DMS153 treated with DMSO at 0.1 percent for 48 hours (cell line): ENCODE results near the gene GPR157.
"Not testable (repeated sequence)": the region's sequence is repeated elsewhere in the genome, so short reads cannot be mapped to it uniquely, and the experiment has no call there.

ENCODE experiments used
- DNase-seq: peaks from one replicate; lab custom pipeline; 2025; ENCODE audit not compliant: unreplicated experiment; lab: John Stamatoyannopoulos, UW

The GPR157 gene, protein sequence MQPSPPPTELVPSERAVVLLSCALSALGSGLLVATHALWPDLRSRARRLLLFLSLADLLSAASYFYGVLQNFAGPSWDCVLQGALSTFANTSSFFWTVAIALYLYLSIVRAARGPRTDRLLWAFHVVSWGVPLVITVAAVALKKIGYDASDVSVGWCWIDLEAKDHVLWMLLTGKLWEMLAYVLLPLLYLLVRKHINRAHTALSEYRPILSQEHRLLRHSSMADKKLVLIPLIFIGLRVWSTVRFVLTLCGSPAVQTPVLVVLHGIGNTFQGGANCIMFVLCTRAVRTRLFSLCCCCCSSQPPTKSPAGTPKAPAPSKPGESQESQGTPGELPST

GRCh38 chr1:9128520-9129265, at the start of gene GPR157:
Gene GPR157, minus strand, starts transcription at chr1:9129102. Its CDS starts 75 bp downstream, at chr1:9129027.
- DNase-seq: peak; percentile 54

- DNase-seq: no peak
These were observed 45.9 kb upstream of the GPR157 start for GRCh38 chr1:9174762-9175161.

DNA sequence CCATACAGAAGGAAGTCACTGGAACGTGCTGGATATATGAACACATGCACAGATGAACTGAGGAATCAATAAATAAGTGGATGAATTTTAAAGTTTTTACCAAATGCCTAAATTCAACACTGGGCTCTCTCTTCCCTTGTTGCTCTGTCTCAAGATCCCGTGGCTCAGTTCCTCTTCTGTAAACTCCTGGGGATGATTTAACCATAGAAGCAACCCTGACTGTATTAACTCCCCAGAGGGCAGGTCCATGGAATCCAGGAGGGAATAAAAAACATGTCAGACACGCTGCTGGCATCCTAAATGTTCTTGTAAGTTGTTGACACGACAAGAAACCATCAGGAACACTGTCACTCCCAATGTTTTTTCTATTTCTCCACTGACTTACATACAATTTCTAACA, 45.3 kb upstream of the GPR157 start:
- DNase-seq: no peak

- no peak for DNase-seq
These were observed 40.8 kb upstream of the GPR157 start for GRCh38 chr1:9169601-9170137.

DNA sequence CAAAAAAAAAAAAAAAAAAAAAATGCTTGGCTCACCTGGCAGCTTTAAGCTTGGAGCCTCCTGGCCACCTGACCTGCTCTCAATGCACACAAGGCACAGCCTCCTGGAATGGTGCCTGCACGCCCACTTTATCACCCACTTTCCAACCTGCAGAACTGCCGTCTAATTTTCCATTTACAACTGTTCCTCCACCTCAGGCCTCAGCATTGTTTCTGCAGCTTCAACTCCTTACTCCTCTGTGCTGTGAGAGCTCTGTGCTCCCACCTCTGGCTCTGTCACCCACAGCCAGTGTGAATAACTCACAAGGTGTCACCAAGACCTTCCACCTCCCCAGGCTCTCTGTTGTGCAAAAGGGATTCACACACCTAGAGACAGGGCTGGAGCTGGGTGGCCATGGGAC, 38.7 kb upstream of the GPR157 start:
- DNase-seq: no peak

- DNase-seq: no peak
These were observed 37.7 kb upstream of the GPR157 start for GRCh38 chr1:9166289-9167235.

GRCh38 chr1:9165396-9165795, 36.5 kb upstream of the GPR157 start:
- DNase-seq: no peak

GRCh38 chr1:9164919-9165318, 36.0 kb upstream of the GPR157 start:
- no peak for DNase-seq

GRCh38 chr1:9164532-9164900, 35.6 kb upstream of the GPR157 start:
- no peak for DNase-seq

- no peak for DNase-seq
These were observed 33.1 kb upstream of the GPR157 start for GRCh38 chr1:9161963-9162362.

DNA sequence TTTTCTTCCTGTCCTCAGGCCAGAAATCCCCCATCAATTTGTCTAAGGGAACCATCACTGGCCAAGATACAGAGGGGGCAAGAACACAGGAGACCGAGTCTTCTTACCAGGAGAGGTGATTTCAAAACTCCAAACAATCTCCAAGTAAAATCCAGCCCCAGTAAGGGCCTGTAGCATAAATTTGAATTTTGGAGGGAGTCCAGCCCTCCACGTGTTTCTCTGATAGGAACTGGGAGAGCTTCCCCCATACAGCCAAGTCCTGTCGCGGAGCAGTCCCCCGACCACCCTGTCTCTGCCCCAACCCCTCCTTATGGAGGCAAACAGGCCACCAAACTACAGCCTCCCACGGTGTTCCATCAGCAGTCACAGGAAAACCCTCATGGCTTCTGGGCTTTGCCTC, 32.4 kb upstream of the GPR157 start:
- no peak for DNase-seq

GRCh38 chr1:9160079-9160717, 31.3 kb upstream of the GPR157 start:
- DNase-seq: no peak

GRCh38 chr1:9155879-9156278, 27.0 kb upstream of the GPR157 start:
- DNase-seq: no peak

DNA sequence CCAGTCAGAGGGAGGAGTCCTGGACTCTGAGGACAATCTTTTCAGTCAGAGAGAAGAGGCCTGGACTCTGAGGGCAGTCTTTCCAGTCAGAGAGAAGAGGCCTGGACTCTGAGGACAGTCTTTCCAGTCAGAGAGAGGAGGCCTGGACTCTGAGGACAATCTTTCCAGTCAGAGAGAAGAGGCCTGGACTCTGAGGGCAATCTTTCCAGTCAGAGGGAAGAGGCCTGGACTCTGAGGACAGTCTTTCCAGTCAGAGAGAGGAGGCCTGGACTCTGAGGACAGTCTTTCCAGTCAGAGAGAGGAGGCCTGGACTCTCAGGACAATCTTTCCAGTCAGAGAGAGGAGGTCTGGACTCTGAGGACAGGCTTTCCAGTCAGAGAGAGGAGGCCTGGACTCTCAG, 26.5 kb upstream of the GPR157 start:
- not testable (repeated sequence) for DNase-seq

DNA sequence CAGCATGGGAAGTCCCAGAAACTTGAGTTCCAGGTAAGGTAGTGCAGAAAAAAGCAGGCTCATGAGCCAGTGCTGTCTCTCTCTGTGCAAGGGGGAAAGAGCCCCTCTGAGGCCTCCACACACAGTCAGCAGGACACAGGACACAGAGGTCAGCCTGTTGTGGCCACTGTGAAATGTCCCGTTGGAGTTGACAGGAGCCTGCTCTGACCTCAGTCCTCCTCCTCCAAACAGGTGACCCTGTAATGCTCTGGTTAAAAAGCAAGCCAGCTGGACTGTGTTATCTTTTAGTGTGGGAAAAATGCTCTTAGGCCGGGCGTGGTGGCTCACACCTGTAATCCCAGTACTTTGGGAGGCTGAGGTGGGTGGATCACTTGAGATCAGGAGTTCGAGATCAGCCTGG, 24.2 kb upstream of the GPR157 start:
- no peak for DNase-seq

DNA sequence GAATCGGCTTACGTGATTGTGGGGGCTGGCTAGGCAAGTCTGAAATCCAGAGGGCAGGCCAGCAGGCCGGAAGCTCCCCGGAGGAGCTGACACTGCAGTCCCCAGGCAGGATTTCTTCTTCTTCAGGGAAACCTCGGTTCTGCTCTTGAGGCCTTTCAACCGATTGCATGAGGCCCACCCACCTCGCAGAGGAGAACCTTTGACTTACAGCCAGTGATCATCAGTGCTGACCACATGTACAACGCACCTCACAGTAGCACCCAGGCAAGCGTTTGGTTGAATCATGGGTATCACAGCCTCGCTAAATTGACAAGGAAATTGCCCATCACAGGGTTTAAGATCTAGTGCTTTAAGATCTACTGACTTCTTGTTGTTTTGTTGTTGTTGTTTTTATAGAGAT, 23.6 kb upstream of the GPR157 start:
- no peak for DNase-seq

DNA sequence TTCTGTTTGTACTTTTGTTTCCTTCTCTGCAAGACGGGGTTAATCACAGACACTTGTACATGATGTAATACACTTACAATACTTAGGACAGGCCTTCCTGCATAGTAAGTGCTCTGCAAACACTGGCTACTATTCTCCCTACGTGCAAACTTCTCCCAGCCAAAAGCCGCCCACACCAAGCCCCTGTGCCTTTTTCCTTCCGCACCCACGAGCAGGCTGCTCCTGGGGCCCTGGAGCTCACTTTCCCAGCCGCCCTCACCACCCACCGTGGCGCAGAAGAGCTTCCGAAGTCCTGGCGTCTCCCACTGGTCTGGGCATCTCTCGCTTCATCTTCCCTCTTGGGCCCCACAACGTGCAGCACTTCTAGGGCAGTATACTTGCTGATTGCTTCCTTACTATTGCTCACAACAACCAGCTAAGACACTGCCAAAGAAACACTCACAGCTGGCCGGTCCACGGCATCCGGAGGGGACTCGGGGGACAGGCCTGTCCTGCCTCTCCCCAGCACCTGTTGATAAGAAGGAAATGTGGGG, 22.5 kb upstream of the GPR157 start:
- no peak for DNase-seq

DNA sequence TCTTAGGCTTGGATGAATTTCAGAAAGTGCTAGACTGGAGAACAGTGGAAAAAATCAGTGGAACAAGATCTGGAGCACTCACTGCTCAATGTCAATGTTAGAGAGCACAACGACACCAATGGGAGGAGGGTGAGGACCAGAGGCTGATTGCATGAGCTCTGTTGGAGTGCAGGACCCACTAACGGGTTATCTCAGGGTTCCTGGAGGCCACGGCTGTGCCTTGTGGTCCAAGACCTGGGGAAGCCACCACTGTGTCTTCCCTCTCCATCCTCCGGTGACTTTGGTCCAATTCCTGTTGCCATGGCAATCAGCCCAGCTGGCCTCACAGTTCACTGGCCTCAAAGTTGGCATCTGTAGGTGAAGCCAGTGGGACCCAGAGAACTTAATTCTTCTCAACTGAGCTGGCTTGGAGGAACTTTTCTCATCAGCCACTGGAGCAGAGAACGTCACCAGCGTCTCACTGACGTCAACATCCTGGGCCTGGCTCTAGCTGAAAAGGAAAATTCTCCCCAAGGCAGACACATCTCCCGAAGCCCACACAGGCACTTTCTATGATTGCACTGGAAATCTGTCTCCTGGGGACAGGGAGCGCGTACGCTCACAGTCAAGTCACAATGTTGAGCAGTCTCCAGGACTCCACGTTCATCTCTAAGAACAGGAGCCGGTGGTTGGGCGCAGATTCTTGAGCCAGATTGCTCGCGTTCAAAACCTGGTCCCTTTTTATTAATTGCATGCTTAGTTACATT, 21.9 kb upstream of the GPR157 start:
- DNase-seq: no peak

GRCh38 chr1:9149837-9150581, 21.1 kb upstream of the GPR157 start:
- no peak for DNase-seq
